Stomach (tissue), 4 donors: ENCODE measurements around the gene ANTXR2.

ENCODE experiments used
- EP300 ChIP-seq: sonication (generic); formaldehyde crosslinking; IDR thresholded peaks from one replicate; pipeline ENCODE4 v1.6.1; 2017; ENCODE audit warnings: antibody characterized with exemption
- POLR2A ChIP-seq, 4 donors: fragments of 450-650 bp; IDR thresholded peaks; one replicate each; pipeline ENCODE4 v1.6.1; 2016; ENCODE audit warnings: antibody characterized with exemption in 4 of 4, control low read depth in 2 of 4, mild to moderate bottlenecking in 1 of 4, moderate library complexity in 1 of 4
- POLR2AphosphoS5 ChIP-seq, 3 donors: sonication (generic); formaldehyde crosslinking; IDR thresholded peaks; one replicate each; pipeline ENCODE4 v1.6.1; 2016; ENCODE audit warnings: antibody characterized with exemption in 3 of 3
- TF ChIP-seq, protein P1 (sequence below), 7 experiments: fragments of 450-650 bp in 4 of 7; fragments of 200-600 bp in 3 of 7; sonication (generic) in 3 of 7; IDR thresholded peaks; one replicate each; pipeline ENCODE4 v1.5.1; 2016 to 2019; ENCODE audit warnings: antibody characterized with exemption in 7 of 7, control low read depth in 2 of 7, mild to moderate bottlenecking in 1 of 7

DNA sequence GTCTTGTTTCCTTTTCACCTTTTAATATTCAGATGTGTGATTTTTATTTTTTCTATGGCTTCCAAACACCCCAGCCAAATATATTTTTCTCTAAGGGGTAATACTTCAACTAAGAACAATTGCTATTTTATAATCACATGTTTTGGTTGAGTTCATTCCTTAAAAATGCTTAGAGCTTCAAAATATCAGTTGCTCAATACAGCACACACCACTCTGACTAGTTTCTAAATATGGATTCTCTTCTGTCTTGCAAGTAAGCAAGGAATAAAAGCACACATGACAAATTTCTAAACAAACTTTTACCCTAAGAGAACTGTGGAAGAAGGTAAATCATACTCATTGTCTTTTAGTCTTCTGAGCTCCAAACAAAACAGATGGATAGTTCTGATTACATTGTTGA lies 27.2 kb downstream of the ANTXR2 start:
- no peak for TF ChIP-seq POLR2A (IDR thresholded peaks at IDR 0.05)
- TF ChIP-seq, protein P1, sequence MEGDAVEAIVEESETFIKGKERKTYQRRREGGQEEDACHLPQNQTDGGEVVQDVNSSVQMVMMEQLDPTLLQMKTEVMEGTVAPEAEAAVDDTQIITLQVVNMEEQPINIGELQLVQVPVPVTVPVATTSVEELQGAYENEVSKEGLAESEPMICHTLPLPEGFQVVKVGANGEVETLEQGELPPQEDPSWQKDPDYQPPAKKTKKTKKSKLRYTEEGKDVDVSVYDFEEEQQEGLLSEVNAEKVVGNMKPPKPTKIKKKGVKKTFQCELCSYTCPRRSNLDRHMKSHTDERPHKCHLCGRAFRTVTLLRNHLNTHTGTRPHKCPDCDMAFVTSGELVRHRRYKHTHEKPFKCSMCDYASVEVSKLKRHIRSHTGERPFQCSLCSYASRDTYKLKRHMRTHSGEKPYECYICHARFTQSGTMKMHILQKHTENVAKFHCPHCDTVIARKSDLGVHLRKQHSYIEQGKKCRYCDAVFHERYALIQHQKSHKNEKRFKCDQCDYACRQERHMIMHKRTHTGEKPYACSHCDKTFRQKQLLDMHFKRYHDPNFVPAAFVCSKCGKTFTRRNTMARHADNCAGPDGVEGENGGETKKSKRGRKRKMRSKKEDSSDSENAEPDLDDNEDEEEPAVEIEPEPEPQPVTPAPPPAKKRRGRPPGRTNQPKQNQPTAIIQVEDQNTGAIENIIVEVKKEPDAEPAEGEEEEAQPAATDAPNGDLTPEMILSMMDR (IDR thresholded peaks at IDR 0.05), result no peak
- TF ChIP-seq EP300, result no peak
- TF ChIP-seq POLR2AphosphoS5 (IDR thresholded peaks at IDR 0.05), result peak in 2 of 3 donors; percentile 5 to 33
